ENCODE measurements around the gene GRIA2. TPM values are rescaled to one million over a fixed set of nuclear protein-coding genes. Genes with fewer than 3 reads are reported as not detected.

The GRIA2 gene
- total and polyA plus RNA-seq, 2 donors (not counting 3 experiments of a cell fraction or from before 2014, with no cell fraction given) = not detected

DNA sequence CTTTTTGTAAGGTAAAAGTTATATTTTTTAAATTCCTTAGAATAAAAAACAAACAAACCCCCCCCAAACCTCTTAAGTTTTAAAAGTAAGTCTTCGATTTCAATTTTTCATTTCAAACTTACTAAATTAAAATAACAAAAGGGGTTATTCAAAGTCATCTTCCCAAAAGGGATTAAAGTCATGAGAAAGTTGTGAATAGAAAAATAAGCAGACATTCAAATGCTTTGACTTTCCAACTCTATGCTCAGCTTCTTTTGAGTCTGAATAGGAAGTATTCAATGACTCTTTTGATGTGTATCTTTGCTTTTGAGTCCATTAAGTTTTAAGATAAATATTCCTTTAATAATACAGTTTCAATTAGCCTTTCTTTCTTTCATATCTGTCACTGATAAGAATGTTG, 138.3 kb downstream of the GRIA2 start:
- Histone ChIP-seq H2AFZ (ENCODE audit: low read depth, low read length) (no peak overlapping the region), H3K27ac (ENCODE audit: insufficient read depth, low read depth, low read length) (no peak overlapping the region), H3K4me3 (replicated peaks in 1 of 3; ENCODE audit: insufficient read depth in 1 of 3, low read depth in 1 of 3, low read length in 3 of 3) (no peak overlapping the region), H3K9ac (replicated peaks; ENCODE audit: extremely low read depth, insufficient read depth, low read length) (no peak overlapping the region), H3K4me2 (ENCODE audit: insufficient read depth, low read length) (no peak overlapping the region), H3K4me1 (ENCODE audit: control insufficient read depth, extremely low read depth, insufficient read depth, low read length) (no peaks in the 10 kb centered on the region), H4K20me1 (replicated peaks; ENCODE audit: control insufficient read depth, extremely low read depth, insufficient read depth, low read length) (no peaks in the 10 kb centered on the region), H3K9me3 (replicated peaks; ENCODE audit: control insufficient read depth, insufficient read depth, low read length) (no peaks in the 10 kb centered on the region), H3K79me2 (ENCODE audit: control insufficient read depth, insufficient read depth, low read length) (no peaks in the 10 kb centered on the region), H3K9me1 (replicated peaks; ENCODE audit: control insufficient read depth, extremely low read depth, insufficient read depth, low read length) (no peaks in the 10 kb centered on the region), H3K27me3 (ENCODE audit: control insufficient read depth in 2 of 2, insufficient read depth in 2 of 2, low read length in 2 of 2) (no peaks in the 10 kb centered on the region), H3K36me3 (ENCODE audit: control insufficient read depth in 2 of 2, extremely low read depth in 1 of 2, insufficient read depth in 2 of 2, low read length in 2 of 2) (no peaks in the 10 kb centered on the region)
- dilution Hi-C loops (cut with MboI; ENCODE audit: extremely low pct_ligation_motif_present, low sequenced_read_pairs) = no loop called here
- BruUV-seq (replicated peaks) = no TSS peak
- DNase-seq (ENCODE audit: low read depth, low spot score) (no peak), FAIRE-seq (no peak)
- ChIA-PET CTCF (interaction anchor here (1.0 kb wide), 1 partner anchor 9 kb away, joined by 3 read pairs; no protein-coding TSS in a partner anchor), POLR2A (no interaction called here)
- intact Hi-C loops (cut with micrococcal nuclease) = no loop called here
- TF ChIP-seq POLR2A (IDR thresholded peaks at IDR 0.05; ENCODE audit: low read depth, low read length) = no peak
- TF ChIP-seq, protein P1, sequence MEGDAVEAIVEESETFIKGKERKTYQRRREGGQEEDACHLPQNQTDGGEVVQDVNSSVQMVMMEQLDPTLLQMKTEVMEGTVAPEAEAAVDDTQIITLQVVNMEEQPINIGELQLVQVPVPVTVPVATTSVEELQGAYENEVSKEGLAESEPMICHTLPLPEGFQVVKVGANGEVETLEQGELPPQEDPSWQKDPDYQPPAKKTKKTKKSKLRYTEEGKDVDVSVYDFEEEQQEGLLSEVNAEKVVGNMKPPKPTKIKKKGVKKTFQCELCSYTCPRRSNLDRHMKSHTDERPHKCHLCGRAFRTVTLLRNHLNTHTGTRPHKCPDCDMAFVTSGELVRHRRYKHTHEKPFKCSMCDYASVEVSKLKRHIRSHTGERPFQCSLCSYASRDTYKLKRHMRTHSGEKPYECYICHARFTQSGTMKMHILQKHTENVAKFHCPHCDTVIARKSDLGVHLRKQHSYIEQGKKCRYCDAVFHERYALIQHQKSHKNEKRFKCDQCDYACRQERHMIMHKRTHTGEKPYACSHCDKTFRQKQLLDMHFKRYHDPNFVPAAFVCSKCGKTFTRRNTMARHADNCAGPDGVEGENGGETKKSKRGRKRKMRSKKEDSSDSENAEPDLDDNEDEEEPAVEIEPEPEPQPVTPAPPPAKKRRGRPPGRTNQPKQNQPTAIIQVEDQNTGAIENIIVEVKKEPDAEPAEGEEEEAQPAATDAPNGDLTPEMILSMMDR (IDR thresholded peaks at IDR 0.05; ENCODE audit: extremely low read depth in 1 of 2, insufficient read depth in 1 of 2, low read depth in 1 of 2, low read length in 2 of 2) = no peak
- TF ChIP-seq EZH2 (IDR thresholded peaks at IDR 0.05; ENCODE audit: borderline replicate concordance, low read depth, low read length, severe bottlenecking) = no peak
- TF ChIP-seq GATA2 (IDR thresholded peaks at IDR 0.05; ENCODE audit: insufficient read depth, insufficient read length, low read depth, low read length) = no peak
- TF ChIP-seq MYC (IDR thresholded peaks at IDR 0.05; ENCODE audit: low read depth, low read length) = no peak
- no peak for TF ChIP-seq POLR2AphosphoS5 (IDR thresholded peaks at IDR 0.05; ENCODE audit: insufficient read depth, low read depth, low read length)
- no peak for TF ChIP-seq JUN (IDR thresholded peaks at IDR 0.05; ENCODE audit: borderline replicate concordance, insufficient read depth, insufficient read length, low read depth)
- no peak for TF ChIP-seq FOS (IDR thresholded peaks at IDR 0.05; ENCODE audit: borderline replicate concordance, insufficient read depth, low read length)
- TF ChIP-seq, protein P2, sequence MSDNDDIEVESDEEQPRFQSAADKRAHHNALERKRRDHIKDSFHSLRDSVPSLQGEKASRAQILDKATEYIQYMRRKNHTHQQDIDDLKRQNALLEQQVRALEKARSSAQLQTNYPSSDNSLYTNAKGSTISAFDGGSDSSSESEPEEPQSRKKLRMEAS (IDR thresholded peaks at IDR 0.05; ENCODE audit: insufficient read depth, insufficient read length) = no peak
